Liver (tissue), 9 donors: Measurements from ENCODE around the gene DDX42. TPM values are rescaled to one million over a fixed set of nuclear protein-coding genes. Genes with fewer than 3 reads are reported as not detected.
"Not testable (repeated sequence)": the region's sequence is repeated elsewhere in the genome, so short reads cannot be mapped to it uniquely, and the experiment has no call there.

Experiments used
- DNase-seq: peaks from one replicate; pipeline ENCODE4 v3.0.0-alpha.2; 2017; ENCODE audit warnings: low spot score
- H3K27ac ChIP-seq, 2 donors: one replicate each; pipeline ENCODE4 v1.7.0; 2013; ENCODE audit warnings: inconsistent platforms in 2 of 2, low read length in 2 of 2, control low read depth in 1 of 2, low read depth in 1 of 2, mild to moderate bottlenecking in 1 of 2
- H3K27me3 ChIP-seq, 4 donors: one replicate each; pipeline versions ENCODE4 v1.6.1 to v1.7.0; 2013; ENCODE audit warnings: low read length in 3 of 4, inconsistent platforms in 1 of 4, mild to moderate bottlenecking in 1 of 4, moderate library complexity in 1 of 4; ENCODE audit not compliant: control insufficient read depth in 4 of 4, insufficient read depth in 4 of 4
- H3K36me3 ChIP-seq, 4 donors: one replicate each; pipeline versions ENCODE4 v1.6.1 to v1.7.0; 2013; ENCODE audit warnings: low read length in 3 of 4, mild to moderate bottlenecking in 3 of 4, low read depth in 1 of 4, moderate library complexity in 1 of 4; ENCODE audit not compliant: control insufficient read depth in 4 of 4, insufficient read depth in 3 of 4
- H3K4me1 ChIP-seq, 4 donors: one replicate each; pipeline versions ENCODE4 v1.6.1 to v1.7.0; 2013; ENCODE audit warnings: low read length in 3 of 4, mild to moderate bottlenecking in 3 of 4, moderate library complexity in 1 of 4; ENCODE audit not compliant: control insufficient read depth in 4 of 4, insufficient read depth in 4 of 4
- H3K4me3 ChIP-seq, 3 donors: one replicate each; pipeline versions ENCODE4 v1.6.1 to v1.7.0; 2013; ENCODE audit warnings: low read length in 3 of 3, control low read depth in 1 of 3, low read depth in 1 of 3, mild to moderate bottlenecking in 1 of 3
- H3K9ac ChIP-seq, 2 donors: one replicate each; pipeline ENCODE4 v1.7.0; 2013; ENCODE audit warnings: low read length in 2 of 2, mild to moderate bottlenecking in 2 of 2, moderate library complexity in 2 of 2, control low read depth in 1 of 2, low read depth in 1 of 2
- H3K9me3 ChIP-seq, 4 donors: one replicate each; pipeline versions ENCODE4 v1.6.1 to v1.7.0; 2013; ENCODE audit warnings: low read length in 3 of 4; ENCODE audit not compliant: control insufficient read depth in 4 of 4
- EGR1 ChIP-seq, 2 donors: IDR thresholded peaks; 2 replicates each; pipeline ENCODE4 v1.6.1; 2016 to 2018; ENCODE audit warnings: antibody characterized with exemption in 2 of 2, low read depth in 2 of 2
- FOXA1 ChIP-seq: IDR thresholded peaks from 2 replicates; pipeline ENCODE4 v1.6.1; 2016; ENCODE audit warnings: antibody characterized with exemption
- FOXA2 ChIP-seq: IDR thresholded peaks from 2 replicates; pipeline ENCODE4 v1.6.1; 2016; ENCODE audit warnings: antibody characterized with exemption
- GABPA ChIP-seq, 2 donors: IDR thresholded peaks in 1 of 2; conservative IDR thresholded peaks in 1 of 2; 2 replicates each; pipeline ENCODE4 v1.6.1; 2016; ENCODE audit warnings: antibody characterized with exemption in 2 of 2, mild to moderate bottlenecking in 1 of 2, moderate library complexity in 1 of 2
- HNF4A ChIP-seq, 2 donors: conservative IDR thresholded peaks; 2 replicates each; pipeline ENCODE4 v1.6.1; 2016; ENCODE audit warnings: antibody characterized with exemption in 2 of 2, mild to moderate bottlenecking in 2 of 2
- HNF4G ChIP-seq: IDR thresholded peaks from 2 replicates; pipeline ENCODE4 v1.6.1; 2016; ENCODE audit warnings: antibody characterized with exemption
- JUND ChIP-seq, 2 donors: IDR thresholded peaks; 2 replicates each; pipeline ENCODE4 v1.6.1; 2016; ENCODE audit warnings: antibody characterized with exemption in 2 of 2
- MAX ChIP-seq: IDR thresholded peaks from 2 replicates; pipeline ENCODE4 v1.6.1; 2016; ENCODE audit warnings: antibody characterized with exemption
- NR2F2 ChIP-seq: IDR thresholded peaks from 2 replicates; pipeline ENCODE4 v1.6.1; 2016; ENCODE audit warnings: antibody characterized with exemption
- RAD21 ChIP-seq, 2 donors: IDR thresholded peaks; 2 replicates each; pipeline ENCODE4 v1.6.1; 2016; ENCODE audit warnings: antibody characterized with exemption in 2 of 2, mild to moderate bottlenecking in 2 of 2
- RXRA ChIP-seq, 2 donors: IDR thresholded peaks; 2 replicates each; pipeline ENCODE4 v1.6.1; 2017 to 2018; ENCODE audit warnings: antibody characterized with exemption in 2 of 2, mild to moderate bottlenecking in 1 of 2
- SP1 ChIP-seq: IDR thresholded peaks from 2 replicates; pipeline ENCODE4 v1.6.1; 2018; ENCODE audit warnings: antibody characterized with exemption, mild to moderate bottlenecking
- TAF1 ChIP-seq: conservative IDR thresholded peaks from 2 replicates; pipeline ENCODE4 v1.6.1; 2016; ENCODE audit warnings: antibody characterized with exemption, mild to moderate bottlenecking
- ZBTB33 ChIP-seq: IDR thresholded peaks from 2 replicates; pipeline ENCODE4 v1.6.1; 2016; ENCODE audit warnings: antibody characterized with exemption
- WGBS: extraction: QIAGEN DNeasy Blood & Tissue Kit; methylation state at CpG from one replicate; pipeline ENCODE4 v1.1.7; 2013; 5-methylcytosine and 5-hydroxymethylcytosine counted together
- polyA plus RNA-seq, 2 donors: library from polyadenylated mRNA; stranded (reverse) in 1 of 2; unstranded in 1 of 2; fragments of 200-250 nt in 1 of 2; fragments of >200 nt in 1 of 2; fragmentation: Nextera tagmentation in 1 of 2; extraction: Ambion mirVana in 1 of 2; gene quantifications; one replicate each; pipeline versions ENCODE4 v1.2.1 to v1.2.3, GENCODE V29; 2013 to 2015
- total RNA-seq, 2 donors: library from RNA; depleted of rRNA; stranded (reverse); fragments of >200 nt; gene quantifications; one replicate each; pipeline ENCODE4 v1.2.3, GENCODE V29; 2014
- TF ChIP-seq, protein P1 (sequence below): IDR thresholded peaks from 2 replicates; pipeline ENCODE4 v1.6.1; 2016; ENCODE audit warnings: antibody characterized with exemption, mild to moderate bottlenecking
- TF ChIP-seq, protein P2 (sequence below): IDR thresholded peaks from 2 replicates; pipeline ENCODE4 v1.6.1; 2016; ENCODE audit warnings: antibody characterized with exemption
- donor health status: healthy.
- donor health status: healthy.
- donor health status: healthy.
- donor health status: healthy.
- donor health status: healthy.

Gene DDX42
- total and polyA plus RNA-seq, 4 donors = 15.0 to 64.2 (median 29.9) TPM

GRCh38 chr17:63859257-63859656, 85.3 kb downstream of the DDX42 start:
- Histone ChIP-seq H3K27me3 (no peaks in the 10 kb centered on the region), H3K4me1 (no peaks in the 10 kb centered on the region), H3K27ac (no peak overlapping the region), H3K36me3 (no peaks in the 10 kb centered on the region), H3K4me3 (no peak overlapping the region), H3K9ac (no peak overlapping the region), H3K9me3 (no peaks in the 10 kb centered on the region)
- TF ChIP-seq HNF4G (no peak), ZBTB33 (no peak), SP1 (no peak), FOXA1 (no peak), FOXA2 (no peak), HNF4A (conservative IDR thresholded peaks at IDR 0.05) (no peak), RXRA (IDR thresholded peaks at IDR 0.05) (no peak), NR2F2 (no peak), TAF1 (no peak), JUND (IDR thresholded peaks at IDR 0.05) (no peak), MAX (no peak), GABPA (IDR thresholded peaks at IDR 0.05 in 1 of 2, conservative IDR thresholded peaks at IDR 0.05 in 1 of 2) (no peak), RAD21 (IDR thresholded peaks at IDR 0.05) (no peak), EGR1 (IDR thresholded peaks at IDR 0.05; ENCODE audit: low read depth in 2 of 2) (no peak)
- TF ChIP-seq, protein P1, sequence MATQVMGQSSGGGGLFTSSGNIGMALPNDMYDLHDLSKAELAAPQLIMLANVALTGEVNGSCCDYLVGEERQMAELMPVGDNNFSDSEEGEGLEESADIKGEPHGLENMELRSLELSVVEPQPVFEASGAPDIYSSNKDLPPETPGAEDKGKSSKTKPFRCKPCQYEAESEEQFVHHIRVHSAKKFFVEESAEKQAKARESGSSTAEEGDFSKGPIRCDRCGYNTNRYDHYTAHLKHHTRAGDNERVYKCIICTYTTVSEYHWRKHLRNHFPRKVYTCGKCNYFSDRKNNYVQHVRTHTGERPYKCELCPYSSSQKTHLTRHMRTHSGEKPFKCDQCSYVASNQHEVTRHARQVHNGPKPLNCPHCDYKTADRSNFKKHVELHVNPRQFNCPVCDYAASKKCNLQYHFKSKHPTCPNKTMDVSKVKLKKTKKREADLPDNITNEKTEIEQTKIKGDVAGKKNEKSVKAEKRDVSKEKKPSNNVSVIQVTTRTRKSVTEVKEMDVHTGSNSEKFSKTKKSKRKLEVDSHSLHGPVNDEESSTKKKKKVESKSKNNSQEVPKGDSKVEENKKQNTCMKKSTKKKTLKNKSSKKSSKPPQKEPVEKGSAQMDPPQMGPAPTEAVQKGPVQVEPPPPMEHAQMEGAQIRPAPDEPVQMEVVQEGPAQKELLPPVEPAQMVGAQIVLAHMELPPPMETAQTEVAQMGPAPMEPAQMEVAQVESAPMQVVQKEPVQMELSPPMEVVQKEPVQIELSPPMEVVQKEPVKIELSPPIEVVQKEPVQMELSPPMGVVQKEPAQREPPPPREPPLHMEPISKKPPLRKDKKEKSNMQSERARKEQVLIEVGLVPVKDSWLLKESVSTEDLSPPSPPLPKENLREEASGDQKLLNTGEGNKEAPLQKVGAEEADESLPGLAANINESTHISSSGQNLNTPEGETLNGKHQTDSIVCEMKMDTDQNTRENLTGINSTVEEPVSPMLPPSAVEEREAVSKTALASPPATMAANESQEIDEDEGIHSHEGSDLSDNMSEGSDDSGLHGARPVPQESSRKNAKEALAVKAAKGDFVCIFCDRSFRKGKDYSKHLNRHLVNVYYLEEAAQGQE = no peak
- TF ChIP-seq, protein P2, sequence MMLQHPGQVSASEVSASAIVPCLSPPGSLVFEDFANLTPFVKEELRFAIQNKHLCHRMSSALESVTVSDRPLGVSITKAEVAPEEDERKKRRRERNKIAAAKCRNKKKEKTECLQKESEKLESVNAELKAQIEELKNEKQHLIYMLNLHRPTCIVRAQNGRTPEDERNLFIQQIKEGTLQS = no peak
- 81% methylated on average over 3 of the region's 3 CpGs for WGBS
- DNase-seq = no peak

- 74% methylated on average over 7 of the region's 7 CpGs for WGBS
- DNase-seq, H3K36me3 ChIP-seq, H3K9ac ChIP-seq, H3K27me3 ChIP-seq, H3K9me3 ChIP-seq, H3K4me1 ChIP-seq, H3K4me3 ChIP-seq, H3K27ac ChIP-seq: not testable (repeated sequence)
These were observed 92.7 kb downstream of the DDX42 start for GRCh38 chr17:63866625-63867024.

Other genes with a start within 250 kb of the DDX42 start
- 10 to 100 TPM; 14.4 to 24.0 TPM for gene DCAF7, start 223.7 kb upstream of the DDX42 start, total RNA-seq
- gene DCAF7, start 223.7 kb upstream of the DDX42 start, polyA plus RNA-seq = 10 to 100 TPM; 13.2 to 15.6 TPM
- 10 to 100 TPM; 14.3 to 33.2 TPM for gene TACO1, start 173.3 kb upstream of the DDX42 start, total RNA-seq
- gene TACO1, start 173.3 kb upstream of the DDX42 start, polyA plus RNA-seq = 10 to 100 TPM; 50.1 to 55.8 TPM
- gene MAP3K3, start 151.8 kb upstream of the DDX42 start, total RNA-seq = 10 to 100 TPM; 12.8 to 28.7 TPM
- 1 to 10 TPM; 3.9 to 9.1 TPM for gene MAP3K3, start 151.8 kb upstream of the DDX42 start, polyA plus RNA-seq
- gene LIMD2, start 74.0 kb upstream of the DDX42 start, total RNA-seq = 10 to 100 TPM in 1 of 2 donors, 1 to 10 TPM in 1; 6.2 to 24.2 TPM
- gene LIMD2, start 74.0 kb upstream of the DDX42 start, polyA plus RNA-seq = 1 to 10 TPM; 5.9 to 9.6 TPM
- 10 to 100 TPM in 1 of 2 donors, 1 to 10 TPM in 1; 7.8 to 17.9 TPM for gene STRADA, start 32.4 kb upstream of the DDX42 start, total RNA-seq
- gene STRADA, start 32.4 kb upstream of the DDX42 start, polyA plus RNA-seq = 1 to 10 TPM; 7.7 to 8.6 TPM
- gene CCDC47, start 573 bp upstream of the DDX42 start, total RNA-seq = 10 to 100 TPM; 67.7 to 87.2 TPM
- gene CCDC47, start 573 bp upstream of the DDX42 start, polyA plus RNA-seq = 10 to 100 TPM; 33.0 to 57.8 TPM
- 10 to 100 TPM; 51.0 to 57.1 TPM for gene PSMC5, start 53.3 kb downstream of the DDX42 start, total RNA-seq
- gene PSMC5, start 53.3 kb downstream of the DDX42 start, polyA plus RNA-seq = 10 to 100 TPM; 87.3 to 87.4 TPM
- gene FTSJ3, start 53.5 kb downstream of the DDX42 start, total RNA-seq = 10 to 100 TPM; 20.2 to 31.1 TPM
- gene FTSJ3, start 53.5 kb downstream of the DDX42 start, polyA plus RNA-seq = 10 to 100 TPM; 10.5 to 18.2 TPM
- 10 to 100 TPM; 36.3 to 67.9 TPM for gene SMARCD2, start 68.5 kb downstream of the DDX42 start, total RNA-seq
- gene SMARCD2, start 68.5 kb downstream of the DDX42 start, polyA plus RNA-seq = 10 to 100 TPM; 14.5 to 42.5 TPM
- not detected for gene CSH2, start 99.5 kb downstream of the DDX42 start, total RNA-seq
- not detected for gene CSH2, start 99.5 kb downstream of the DDX42 start, polyA plus RNA-seq
- not detected for gene GH2, start 107.8 kb downstream of the DDX42 start, total RNA-seq
- gene GH2, start 107.8 kb downstream of the DDX42 start, polyA plus RNA-seq = not detected
- not detected for gene CSH1, start 122.4 kb downstream of the DDX42 start, total RNA-seq
- gene CSH1, start 122.4 kb downstream of the DDX42 start, polyA plus RNA-seq = not detected
- gene CSHL1, start 137.1 kb downstream of the DDX42 start, total RNA-seq = not detected
- not detected for gene CSHL1, start 137.1 kb downstream of the DDX42 start, polyA plus RNA-seq
- gene GH1, start 144.7 kb downstream of the DDX42 start, total RNA-seq = not detected
- gene GH1, start 144.7 kb downstream of the DDX42 start, polyA plus RNA-seq = not detected
- 1 to 10 TPM; 1.3 to 6.5 TPM for gene CD79B, start 158.2 kb downstream of the DDX42 start, total RNA-seq
- gene CD79B, start 158.2 kb downstream of the DDX42 start, polyA plus RNA-seq = 1 to 10 TPM; 3.4 to 3.6 TPM
- 1 to 10 TPM in 1 of 2 donors, under 1 TPM in 1; 0.70 to 1.3 TPM for gene SCN4A, start 198.7 kb downstream of the DDX42 start, total RNA-seq
- gene SCN4A, start 198.7 kb downstream of the DDX42 start, polyA plus RNA-seq = under 1 TPM; 0.04 to 0.15 TPM
- under 1 TPM in 1 of 2 donors, not detected in 1; 0.14 TPM for gene PRR29, start 224.2 kb downstream of the DDX42 start, total RNA-seq
- gene PRR29, start 224.2 kb downstream of the DDX42 start, polyA plus RNA-seq = under 1 TPM; 0.02 to 0.35 TPM
- 10 to 100 TPM; 10.1 to 17.5 TPM for gene ICAM2, start 246.5 kb downstream of the DDX42 start, total RNA-seq
- 10 to 100 TPM in 1 of 2 donors, 1 to 10 TPM in 1; 9.6 to 14.7 TPM for gene ICAM2, start 246.5 kb downstream of the DDX42 start, polyA plus RNA-seq